Nephron (organoid): ENCODE results near the gene HECTD1.

Experiments used
- H3K27ac Mint-ChIP-seq, 3 experiments: 2 replicates each; pipeline ENCODE4 v1.8.0; 2020; ENCODE audit warnings: mixed read lengths in 3 of 3, mild to moderate bottlenecking in 2 of 3, moderate library complexity in 1 of 3
- H3K27me3 Mint-ChIP-seq: 2 replicates; pipeline ENCODE4 v1.8.0; 2021; ENCODE audit warnings: low read depth, mild to moderate bottlenecking, moderate library complexity, mixed read lengths
- H3K36me3 Mint-ChIP-seq: 2 replicates; pipeline ENCODE4 v1.8.0; 2020; ENCODE audit warnings: low read depth, mixed read lengths
- H3K4me1 Mint-ChIP-seq: 2 replicates; pipeline ENCODE4 v1.8.0; 2020; ENCODE audit warnings: mixed read lengths
- H3K4me3 Mint-ChIP-seq, 3 experiments: 2 replicates each; pipeline ENCODE4 v1.8.0; 2020; ENCODE audit warnings: mild to moderate bottlenecking in 3 of 3, mixed read lengths in 3 of 3, moderate library complexity in 2 of 3
- H3K9me3 Mint-ChIP-seq: 2 replicates; pipeline ENCODE4 v1.8.0; 2020; ENCODE audit warnings: mixed read lengths
- CTCF ChIP-seq, 3 experiments: fragments of 200-600 bp; sonication (generic); IDR thresholded peaks; one replicate each; pipeline ENCODE4 v1.5.0; 2021; ENCODE audit warnings: antibody characterized with exemption in 3 of 3; ENCODE audit not compliant: unreplicated experiment in 3 of 3

The HECTD1 gene

DNA sequence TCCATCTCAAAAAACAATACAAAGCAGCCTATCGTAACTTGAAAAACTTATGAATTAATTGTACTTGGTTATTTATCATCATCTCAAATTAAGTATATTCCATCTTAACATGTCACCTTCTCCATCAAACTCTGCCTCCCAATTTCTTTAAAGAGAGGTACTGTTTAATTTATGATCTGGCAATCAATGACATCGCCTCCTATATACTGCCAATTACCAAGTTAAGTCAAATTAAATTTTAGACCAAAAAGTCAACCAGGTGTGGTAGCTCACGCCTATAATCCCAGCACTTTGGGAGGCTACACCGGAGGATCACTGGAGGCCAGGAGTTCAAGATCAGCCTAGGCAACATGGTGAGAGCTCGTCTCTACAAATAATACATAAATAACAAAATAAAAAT is 37.7 kb downstream of the HECTD1 start:
- Mint-ChIP-seq H3K4me3 (no peak overlapping the region), H3K36me3 (peaks cover 79% of the 10 kb centered on the region)

GRCh38 chr14:31167032-31167431 is 40.6 kb downstream of the HECTD1 start:
- Mint-ChIP-seq H3K27ac (no peak overlapping the region), H3K27me3 (no peaks in the 10 kb centered on the region), H3K9me3 (no peaks in the 10 kb centered on the region), H3K4me1 (no peaks in the 10 kb centered on the region), H3K36me3 (peaks cover 74% of the 10 kb centered on the region), H3K4me3 (no peak overlapping the region)
- TF ChIP-seq CTCF (IDR thresholded peaks at IDR 0.05; ENCODE audit: unreplicated experiment in 3 of 3), result no peak

More for the DNA sequence above, 37.7 kb downstream of the HECTD1 start:
- H3K27me3 Mint-ChIP-seq, result no peaks in the 10 kb centered on the region
- H3K4me1 Mint-ChIP-seq, result no peaks in the 10 kb centered on the region
- no peaks in the 10 kb centered on the region for H3K9me3 Mint-ChIP-seq
- no peak for TF ChIP-seq CTCF (IDR thresholded peaks at IDR 0.05; ENCODE audit: unreplicated experiment in 3 of 3)
- H3K27ac Mint-ChIP-seq, result no peak overlapping the region

- H3K9me3 Mint-ChIP-seq, result no peaks in the 10 kb centered on the region
- no peaks in the 10 kb centered on the region for H3K27me3 Mint-ChIP-seq
- no peaks in the 10 kb centered on the region for H3K4me1 Mint-ChIP-seq
- TF ChIP-seq CTCF (IDR thresholded peaks at IDR 0.05; ENCODE audit: unreplicated experiment in 3 of 3), result no peak
- no peak overlapping the region for H3K4me3 Mint-ChIP-seq
- H3K27ac Mint-ChIP-seq, result no peak overlapping the region
- peaks cover 78% of the 10 kb centered on the region for H3K36me3 Mint-ChIP-seq
Measured at GRCh38 chr14:31166271-31166561, 41.4 kb downstream of the HECTD1 start.

DNA sequence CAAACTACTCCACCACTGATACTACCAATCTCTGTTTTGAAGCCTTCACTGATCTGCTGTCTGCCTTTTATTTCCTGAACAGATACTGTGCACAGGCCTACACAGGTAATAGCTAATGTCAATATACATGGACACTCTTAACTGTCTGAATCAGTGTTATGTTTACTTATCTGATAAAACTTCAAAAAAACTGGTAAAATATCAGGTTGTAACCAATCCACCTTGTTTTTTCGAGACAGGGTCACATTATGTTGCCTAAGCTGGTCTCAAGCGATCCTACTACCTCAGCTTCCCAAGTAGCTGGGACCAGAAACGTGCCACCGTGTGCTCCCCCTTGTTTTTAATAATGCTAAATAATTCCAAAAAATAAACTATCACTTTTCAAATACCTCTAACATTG is 43.5 kb downstream of the HECTD1 start:
- no peaks in the 10 kb centered on the region for H3K4me1 Mint-ChIP-seq
- no peaks in the 10 kb centered on the region for H3K27me3 Mint-ChIP-seq
- H3K36me3 Mint-ChIP-seq, result peaks cover 62% of the 10 kb centered on the region
- H3K27ac Mint-ChIP-seq, result no peak overlapping the region
- no peak overlapping the region for H3K4me3 Mint-ChIP-seq
- no peaks in the 10 kb centered on the region for H3K9me3 Mint-ChIP-seq
- TF ChIP-seq CTCF (IDR thresholded peaks at IDR 0.05; ENCODE audit: unreplicated experiment in 3 of 3), result no peak

- no peaks in the 10 kb centered on the region for H3K27me3 Mint-ChIP-seq
- H3K4me3 Mint-ChIP-seq, result no peak overlapping the region
- H3K36me3 Mint-ChIP-seq, result peaks cover 58% of the 10 kb centered on the region
- no peaks in the 10 kb centered on the region for H3K4me1 Mint-ChIP-seq
- no peak overlapping the region for H3K27ac Mint-ChIP-seq
- no peak for TF ChIP-seq CTCF (IDR thresholded peaks at IDR 0.05; ENCODE audit: unreplicated experiment in 3 of 3)
- no peaks in the 10 kb centered on the region for H3K9me3 Mint-ChIP-seq
Measured at GRCh38 chr14:31162910-31163649, 44.5 kb downstream of the HECTD1 start.

GRCh38 chr14:31161274-31161673 is 46.3 kb downstream of the HECTD1 start:
- Mint-ChIP-seq H3K27me3 (no peaks in the 10 kb centered on the region), H3K4me1 (no peaks in the 10 kb centered on the region), H3K36me3 (peaks cover 54% of the 10 kb centered on the region), H3K9me3 (no peaks in the 10 kb centered on the region), H3K4me3 (no peak overlapping the region), H3K27ac (no peak overlapping the region)
- TF ChIP-seq CTCF (IDR thresholded peaks at IDR 0.05; ENCODE audit: unreplicated experiment in 3 of 3), result no peak
